DMS 273 (cell line): ENCODE measurements around the gene RIBC2.
"Not testable (repeated sequence)": the region's sequence is repeated elsewhere in the genome, so short reads cannot be mapped to it uniquely, and the experiment has no call there.

Source experiments
- DNase-seq: peaks from one replicate; lab custom pipeline; 2025; ENCODE audit not compliant: unreplicated experiment; lab: John Stamatoyannopoulos, UW

RIBC2 gene

DNA sequence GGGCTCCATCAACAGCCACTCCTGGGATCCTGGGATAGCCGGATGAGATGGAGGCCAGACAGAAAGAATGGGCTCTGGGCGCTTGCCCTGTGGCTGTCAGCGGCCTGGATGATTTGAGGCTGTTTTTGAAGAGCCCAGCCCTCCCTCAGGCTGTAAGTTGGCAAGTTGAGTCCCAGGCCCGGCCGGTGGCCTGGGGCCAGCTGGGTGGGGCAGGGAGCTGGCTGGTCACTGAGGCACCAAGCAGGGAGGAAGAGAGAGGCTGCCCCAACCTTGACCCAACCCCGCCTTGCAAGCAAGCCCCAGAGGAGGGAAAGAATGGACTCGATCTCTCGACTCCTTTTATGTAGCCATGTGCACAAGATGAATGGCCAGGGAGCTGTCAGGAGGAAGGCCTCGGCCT, 34.9 kb downstream of the RIBC2 start:
- DNase-seq: no peak

DNA sequence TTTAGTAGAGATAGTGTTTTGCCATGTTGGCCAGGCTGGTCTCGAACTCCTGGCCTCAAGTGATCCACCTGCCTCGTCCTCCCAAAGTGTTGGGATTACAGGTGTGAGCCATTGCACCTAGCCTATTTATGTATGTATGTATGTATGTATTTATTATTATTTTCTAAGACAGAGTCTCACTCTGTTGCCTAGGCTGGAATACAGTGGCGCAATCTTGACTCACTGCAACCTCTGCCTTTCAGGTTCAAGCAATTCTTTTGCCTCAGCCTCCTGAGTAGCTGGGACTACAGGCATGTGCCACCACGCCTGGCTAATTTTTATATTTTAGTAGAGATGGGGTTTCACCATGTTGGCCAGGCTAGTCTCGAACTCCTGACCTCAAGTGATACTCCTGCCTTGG, 35.9 kb downstream of the RIBC2 start:
- not testable (repeated sequence) for DNase-seq

DNA sequence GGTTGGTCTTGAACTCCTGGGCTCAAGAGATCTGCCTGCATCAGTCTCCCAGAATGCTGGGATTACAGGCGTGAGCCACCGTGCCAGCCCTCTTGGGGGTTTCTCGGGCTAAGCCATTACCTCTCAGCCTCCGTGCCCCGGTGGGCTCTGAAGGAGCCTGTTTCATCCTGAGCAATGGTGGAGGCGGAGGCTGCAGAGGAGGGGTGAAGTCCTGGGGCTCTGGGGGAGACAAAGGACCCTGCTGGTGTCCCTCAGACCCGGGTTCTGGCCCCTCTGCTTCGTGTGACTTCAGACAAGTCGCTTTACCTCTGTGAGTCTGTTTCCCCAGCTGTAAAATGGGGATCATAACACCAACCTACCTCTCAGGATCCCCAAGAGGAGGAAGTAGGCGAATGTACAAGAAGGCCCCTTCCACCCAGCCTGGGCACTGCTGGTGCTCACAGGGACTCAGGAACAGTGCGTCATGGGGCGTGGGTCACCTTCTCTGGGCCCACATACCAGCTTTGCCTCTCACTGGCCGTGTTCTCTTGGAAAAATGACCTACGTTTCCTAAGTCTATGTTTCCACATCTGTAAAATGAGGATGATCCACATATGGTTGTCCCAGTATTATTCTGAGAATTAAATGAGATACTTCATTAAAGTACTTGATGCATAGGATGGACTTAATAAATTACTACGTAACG, 36.8 kb downstream of the RIBC2 start:
- DNase-seq: no peak

GRCh38 chr22:45450921-45451651, 37.6 kb downstream of the RIBC2 start:
- no peak for DNase-seq

- no peak for DNase-seq
These were observed 38.5 kb downstream of the RIBC2 start for GRCh38 chr22:45451972-45452371.

GRCh38 chr22:45452565-45453379, 39.3 kb downstream of the RIBC2 start:
- DNase-seq: no peak

DNA sequence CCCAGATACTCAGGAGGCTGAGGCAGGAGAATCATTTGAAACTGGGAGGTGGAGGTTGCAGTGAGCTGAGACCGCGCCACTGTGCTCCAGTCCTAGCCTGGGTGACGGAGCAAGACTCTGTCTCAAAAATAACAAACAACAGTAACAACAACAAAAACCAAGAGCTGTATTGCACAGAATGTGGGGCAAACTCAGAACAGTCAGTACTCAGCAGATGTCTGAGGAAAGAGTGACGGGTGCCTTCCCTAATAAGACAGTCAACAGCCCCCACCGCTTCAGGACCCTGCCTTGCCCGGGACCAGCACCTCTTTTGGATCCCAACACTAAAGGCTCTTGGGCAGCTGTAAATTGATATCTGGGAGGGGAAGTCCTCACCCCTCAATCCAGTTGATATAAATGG, 40.3 kb downstream of the RIBC2 start:
- DNase-seq: no peak

- no peak for DNase-seq
These were observed 40.8 kb downstream of the RIBC2 start for GRCh38 chr22:45454275-45454674.

DNA sequence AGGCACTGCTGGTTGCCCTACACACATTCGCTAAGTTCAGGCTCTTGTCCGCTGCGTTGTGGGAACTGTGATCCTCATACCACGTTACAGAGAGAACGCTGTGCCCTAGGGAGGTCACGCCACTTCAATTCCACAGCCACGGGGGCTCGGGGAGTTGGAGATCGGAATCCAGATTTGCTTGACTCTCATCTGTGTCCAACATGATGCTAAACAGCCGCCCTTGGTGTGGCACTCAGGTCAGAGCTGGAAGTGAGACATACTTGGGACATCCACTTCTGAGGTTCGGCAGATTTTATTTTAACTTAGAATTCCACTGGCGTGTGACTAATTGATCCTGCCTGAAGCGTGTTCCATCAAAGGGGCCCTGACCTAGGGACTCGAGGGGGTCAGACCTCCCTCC, 41.7 kb downstream of the RIBC2 start:
- no peak for DNase-seq

- DNase-seq: no peak
These were observed 42.1 kb downstream of the RIBC2 start for GRCh38 chr22:45455621-45456020.

DNA sequence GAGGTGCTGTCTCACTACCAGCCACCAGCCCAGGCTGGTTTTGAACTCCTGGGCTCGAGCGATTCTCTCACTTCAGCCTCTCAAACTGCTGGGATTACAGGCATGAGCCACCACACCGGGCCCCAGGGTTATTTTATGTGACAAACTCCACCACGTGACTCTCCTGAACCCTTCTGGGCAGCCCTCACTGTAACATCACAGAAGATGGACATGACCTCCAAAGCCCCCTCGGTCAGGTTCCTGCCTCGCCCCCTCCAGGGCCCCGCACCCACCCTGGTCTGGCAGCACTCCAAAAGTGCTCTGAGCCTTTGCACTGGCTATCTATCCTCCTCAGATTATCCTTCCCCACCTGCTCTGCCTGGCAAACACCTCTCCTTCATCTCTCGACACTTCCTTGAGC, 43.3 kb downstream of the RIBC2 start:
- DNase-seq: no peak

DNA sequence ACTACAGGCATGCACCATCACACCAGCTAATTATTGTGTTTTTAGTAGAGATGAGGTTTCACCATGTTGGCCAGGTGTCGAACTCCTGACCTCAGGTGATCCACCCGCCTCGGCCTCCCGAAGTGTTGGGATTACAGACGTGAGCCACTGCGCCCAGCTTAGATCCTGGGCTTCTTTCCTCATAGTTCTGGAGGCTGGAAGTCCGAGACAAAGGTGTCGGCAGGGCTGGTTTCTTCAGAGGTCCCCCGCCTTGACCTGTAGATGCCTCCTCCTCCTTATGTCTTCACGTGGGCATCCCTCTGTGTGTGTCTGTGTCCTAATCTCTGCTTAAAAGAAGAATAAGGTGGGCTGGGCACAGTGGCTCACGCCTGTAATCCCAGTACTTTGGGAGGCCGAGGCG, 45.0 kb downstream of the RIBC2 start:
- no peak for DNase-seq

GRCh38 chr22:45459235-45459634, 45.7 kb downstream of the RIBC2 start:
- DNase-seq: no peak

DNA sequence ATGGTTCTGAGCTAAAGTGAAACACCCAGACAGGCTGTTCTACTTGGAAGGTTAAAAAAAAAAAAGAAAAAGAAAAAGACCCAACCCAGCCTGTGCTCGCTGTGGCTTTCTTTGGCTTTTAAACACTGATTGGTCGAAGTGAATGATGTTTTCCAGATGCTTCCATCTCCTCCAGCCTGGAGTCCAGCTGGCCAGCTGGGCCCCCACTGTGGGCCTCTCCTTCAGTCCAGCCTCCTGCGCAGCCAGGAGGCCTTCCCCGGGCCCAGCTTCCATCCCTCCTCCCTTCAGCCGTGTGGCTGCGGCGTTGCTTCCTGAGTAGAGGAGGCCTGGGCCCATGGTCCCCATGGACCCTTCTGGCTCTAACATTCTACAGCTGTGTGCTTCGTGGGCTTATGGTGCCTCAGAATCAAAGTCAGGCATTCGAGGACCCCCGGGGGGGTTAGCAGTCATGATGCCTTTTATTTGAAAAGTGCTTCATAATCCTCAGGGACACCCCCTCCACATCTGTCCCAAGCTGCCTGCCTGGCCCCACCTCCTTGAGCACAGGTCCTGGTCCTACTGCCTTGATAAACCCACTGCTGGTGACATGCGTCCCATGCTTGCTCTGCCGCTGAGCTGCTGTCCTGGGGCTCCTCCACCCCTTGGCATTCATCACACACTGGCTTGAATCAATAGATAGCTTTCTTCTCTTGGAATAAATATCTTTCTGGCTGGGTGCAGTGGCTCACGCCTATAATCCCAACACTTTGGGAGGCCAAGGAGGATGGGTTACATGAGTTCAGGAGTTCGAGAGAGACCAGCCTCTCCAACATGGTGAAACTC, 47.0 kb downstream of the RIBC2 start:
- no peak for DNase-seq

- peak; percentile 44 for DNase-seq
These were observed 48.7 kb downstream of the RIBC2 start for GRCh38 chr22:45462034-45462655.

- not testable (repeated sequence) for DNase-seq
These were observed 50.2 kb downstream of the RIBC2 start for GRCh38 chr22:45463691-45464090.

GRCh38 chr22:45465633-45466032, 52.1 kb downstream of the RIBC2 start:
- no peak for DNase-seq

DNA sequence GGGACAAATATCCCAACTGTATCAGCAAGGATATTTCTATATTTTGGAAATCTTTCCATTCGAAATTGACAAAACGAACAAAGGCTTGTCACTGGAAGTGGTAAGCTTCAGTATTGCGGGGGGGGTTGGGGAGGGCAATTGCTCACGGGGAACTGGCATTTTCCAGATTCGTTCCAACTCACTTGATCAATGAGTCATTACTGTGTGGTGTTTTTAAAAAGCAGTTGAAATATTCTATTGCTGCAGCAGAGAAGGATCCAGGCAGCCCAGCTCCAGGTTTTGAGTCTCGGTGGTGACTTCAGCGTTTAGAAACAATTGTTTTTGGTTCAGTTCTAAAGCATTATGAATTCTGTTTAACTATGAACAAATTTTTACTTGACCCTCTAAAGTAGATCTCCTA, 55.4 kb downstream of the RIBC2 start:
- peak; percentile 15 for DNase-seq

DNA sequence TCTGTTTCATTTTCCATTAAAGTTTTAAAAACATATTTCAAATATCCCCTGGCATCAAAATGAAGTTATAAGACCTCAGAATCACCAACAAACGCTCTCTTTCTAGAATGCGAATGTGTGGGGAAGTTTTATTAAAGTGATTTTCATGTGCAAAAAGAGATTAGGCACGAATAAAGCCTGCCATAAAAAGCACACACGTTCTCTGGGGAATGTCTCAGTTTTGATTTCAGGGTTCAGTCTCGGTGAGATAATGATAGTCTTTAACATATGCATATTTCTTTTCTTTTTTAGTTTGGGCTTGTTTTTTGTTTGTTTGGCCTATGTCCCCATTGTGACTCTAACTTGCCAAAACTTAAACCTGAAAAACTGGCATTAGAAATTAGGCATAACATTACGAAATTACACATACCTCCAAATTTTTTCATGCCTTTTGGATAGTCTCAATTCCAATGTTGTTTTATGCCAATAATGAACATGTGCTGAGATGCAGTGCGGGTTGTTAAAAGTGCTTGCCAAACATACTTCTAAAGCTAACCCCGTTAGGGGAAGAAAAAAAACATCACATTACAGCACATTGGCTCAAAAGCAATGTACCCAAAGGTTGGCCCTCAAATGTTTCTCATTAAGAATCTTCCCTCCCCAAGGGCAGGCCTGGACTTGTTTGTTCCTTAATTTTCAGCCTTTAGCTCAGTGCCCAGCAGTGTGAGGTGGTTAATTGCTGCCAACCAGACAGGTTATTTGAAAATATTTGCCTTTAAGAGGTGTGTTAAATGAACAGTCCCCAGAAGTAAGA, 56.0 kb downstream of the RIBC2 start:
- DNase-seq: peak; percentile 79

DNA sequence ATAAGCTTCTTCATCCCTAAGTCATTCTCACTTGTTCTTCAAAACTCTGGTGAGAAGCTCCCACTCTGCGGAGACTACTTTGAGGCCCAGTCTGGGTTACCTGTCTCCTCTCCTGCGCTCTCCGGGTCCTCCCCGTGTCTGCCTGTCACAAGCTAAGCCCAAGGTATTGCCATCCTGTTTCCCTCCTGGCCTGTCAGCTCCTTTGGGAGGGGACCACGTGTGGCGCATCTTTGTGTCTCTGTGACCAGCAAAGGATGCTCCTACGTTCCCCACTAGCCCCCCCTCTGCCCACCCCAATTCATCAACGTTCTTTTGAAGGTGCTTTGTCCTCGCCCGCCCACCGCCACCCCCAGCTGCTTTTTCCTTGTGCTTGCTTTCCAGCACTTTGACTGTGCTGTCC, 57.4 kb downstream of the RIBC2 start:
- DNase-seq: no peak
